Activated naive CD4-positive, alpha-beta T cell treated with anti-CD3 and anti-CD28 coated beads for 36 hours (primary cell): Measurements from ENCODE around the gene DCLK3. TPM values are rescaled to one million over a fixed set of nuclear protein-coding genes. Genes with fewer than 3 reads are reported as not detected.

Experiments used
- CTCF ChIA-PET: fragments of 350-600 bp; sonication (Branson Sonifier 250); formaldehyde crosslinking; loops from one replicate; lab custom pipeline; 2021; ENCODE audit warnings: antibody characterized with exemption; lab: Charles Lee
- DNase-seq: peaks from one replicate; pipeline ENCODE4 v3.0.0-alpha.2; 2020
- H3K27ac Mint-ChIP-seq: one replicate; pipeline ENCODE4 v1.8.0; 2021; ENCODE audit warnings: mild to moderate bottlenecking, mixed read lengths
- H3K27me3 Mint-ChIP-seq: one replicate; pipeline ENCODE4 v1.8.0; 2021; ENCODE audit warnings: low read depth, mixed read lengths
- H3K36me3 Mint-ChIP-seq: one replicate; pipeline ENCODE4 v1.8.0; 2021; ENCODE audit warnings: low read depth, mixed read lengths
- H3K4me1 Mint-ChIP-seq: one replicate; pipeline ENCODE4 v1.8.0; 2021; ENCODE audit warnings: low read depth, mixed read lengths
- H3K4me3 Mint-ChIP-seq: one replicate; pipeline ENCODE4 v1.8.0; 2021; ENCODE audit warnings: mild to moderate bottlenecking, moderate library complexity, mixed read lengths
- H3K9me3 Mint-ChIP-seq: one replicate; pipeline ENCODE4 v1.8.0; 2021; ENCODE audit warnings: mixed read lengths
- intact Hi-C: fragments of 100-400 bp; cut with micrococcal nuclease; formaldehyde crosslinking; loops from one replicate; pipeline ENCODE4 v1.15.1; 2023
- total RNA-seq, 2 experiments: library from RNA; stranded (reverse); gene quantifications; one replicate each; pipeline ENCODE4 v1.2.3, GENCODE V29; 2021

DCLK3 gene
- total RNA-seq, 2 experiments from 2014 or later = not detected

GRCh38 chr3:36792342-36792741, 28.0 kb upstream of the DCLK3 start:
- intact Hi-C loops = loop anchor here (1.0 kb wide), 2 partner anchors 77 to 166 kb away; no protein-coding TSS in a partner anchor
- DNase-seq = peak; percentile 30
- H3K36me3 Mint-ChIP-seq = no peaks in the 10 kb centered on the region
- no peaks in the 10 kb centered on the region for H3K9me3 Mint-ChIP-seq
- no peaks in the 10 kb centered on the region for H3K27me3 Mint-ChIP-seq
- no peak overlapping the region for H3K4me3 Mint-ChIP-seq
- no peaks in the 10 kb centered on the region for H3K4me1 Mint-ChIP-seq
- CTCF ChIA-PET = interaction anchor here (0.6 to 2.3 kb wide), 5 partner anchors 28 to 166 kb away, joined by 3 to 9 read pairs (median 4); no protein-coding TSS in a partner anchor
- no peak overlapping the region for H3K27ac Mint-ChIP-seq

- H3K27ac Mint-ChIP-seq = no peak overlapping the region
- H3K4me1 Mint-ChIP-seq = no peaks in the 10 kb centered on the region
- H3K9me3 Mint-ChIP-seq = no peaks in the 10 kb centered on the region
Observed at GRCh38 chr3:36790765-36791164, 26.4 kb upstream of the DCLK3 start.

GRCh38 chr3:36786921-36787890, 22.9 kb upstream of the DCLK3 start:
- no peaks in the 10 kb centered on the region for H3K36me3 Mint-ChIP-seq
- DNase-seq = no peak
- H3K9me3 Mint-ChIP-seq = no peaks in the 10 kb centered on the region
- no peak overlapping the region for H3K27ac Mint-ChIP-seq
- intact Hi-C loops = no loop called here
- H3K4me1 Mint-ChIP-seq = no peaks in the 10 kb centered on the region
- H3K27me3 Mint-ChIP-seq = peaks cover 2% of the 10 kb centered on the region
- H3K4me3 Mint-ChIP-seq = no peak overlapping the region
- CTCF ChIA-PET = no interaction called here

More at GRCh38 chr3:36790765-36791164, 26.4 kb upstream of the DCLK3 start:
- Mint-ChIP-seq H3K4me3 (no peak overlapping the region), H3K27me3 (no peaks in the 10 kb centered on the region), H3K36me3 (no peaks in the 10 kb centered on the region)
- no peak for DNase-seq
- CTCF ChIA-PET = interaction anchor here (2.3 kb wide), 1 partner anchor 76 kb away, joined by 9 read pairs; no protein-coding TSS in a partner anchor
- intact Hi-C loops = no loop called here

GRCh38 chr3:36784138-36784635, 19.8 kb upstream of the DCLK3 start:
- no peaks in the 10 kb centered on the region for H3K9me3 Mint-ChIP-seq
- H3K27me3 Mint-ChIP-seq = peaks cover 2% of the 10 kb centered on the region
- no peaks in the 10 kb centered on the region for H3K36me3 Mint-ChIP-seq
- intact Hi-C loops = no loop called here
- H3K27ac Mint-ChIP-seq = no peak overlapping the region
- H3K4me1 Mint-ChIP-seq = no peaks in the 10 kb centered on the region
- no peak for DNase-seq
- CTCF ChIA-PET = no interaction called here
- no peak overlapping the region for H3K4me3 Mint-ChIP-seq

- H3K4me3 Mint-ChIP-seq = no peak overlapping the region
- intact Hi-C loops = no loop called here
- no peak for DNase-seq
- CTCF ChIA-PET = no interaction called here
- no peaks in the 10 kb centered on the region for H3K36me3 Mint-ChIP-seq
- H3K27me3 Mint-ChIP-seq = no peaks in the 10 kb centered on the region
- H3K27ac Mint-ChIP-seq = no peak overlapping the region
- no peaks in the 10 kb centered on the region for H3K9me3 Mint-ChIP-seq
- H3K4me1 Mint-ChIP-seq = no peaks in the 10 kb centered on the region
Observed at GRCh38 chr3:36777424-36778218, 13.3 kb upstream of the DCLK3 start.

GRCh38 chr3:36776436-36776835, 12.1 kb upstream of the DCLK3 start:
- CTCF ChIA-PET = no interaction called here
- no peaks in the 10 kb centered on the region for H3K9me3 Mint-ChIP-seq
- no peak overlapping the region for H3K27ac Mint-ChIP-seq
- no peak overlapping the region for H3K4me3 Mint-ChIP-seq
- H3K4me1 Mint-ChIP-seq = no peaks in the 10 kb centered on the region
- intact Hi-C loops = no loop called here
- no peaks in the 10 kb centered on the region for H3K27me3 Mint-ChIP-seq
- DNase-seq = no peak
- no peaks in the 10 kb centered on the region for H3K36me3 Mint-ChIP-seq

- no peak overlapping the region for H3K4me3 Mint-ChIP-seq
- no peaks in the 10 kb centered on the region for H3K4me1 Mint-ChIP-seq
- H3K36me3 Mint-ChIP-seq = no peaks in the 10 kb centered on the region
- CTCF ChIA-PET = no interaction called here
- DNase-seq = no peak
- peaks cover under 1% of the 10 kb centered on the region for H3K27me3 Mint-ChIP-seq
- H3K27ac Mint-ChIP-seq = no peak overlapping the region
- no peaks in the 10 kb centered on the region for H3K9me3 Mint-ChIP-seq
- intact Hi-C loops = no loop called here
Observed at GRCh38 chr3:36774052-36774451, 9.7 kb upstream of the DCLK3 start.

GRCh38 chr3:36771931-36772330, 7.6 kb upstream of the DCLK3 start:
- no peak for DNase-seq
- intact Hi-C loops = no loop called here
- no peak overlapping the region for H3K4me3 Mint-ChIP-seq
- H3K9me3 Mint-ChIP-seq = no peaks in the 10 kb centered on the region
- CTCF ChIA-PET = interaction anchor here (0.6 kb wide), 1 partner anchor 489 kb away, joined by 4 read pairs; no protein-coding TSS in a partner anchor
- no peaks in the 10 kb centered on the region for H3K4me1 Mint-ChIP-seq
- no peaks in the 10 kb centered on the region for H3K36me3 Mint-ChIP-seq
- H3K27me3 Mint-ChIP-seq = peaks cover 8% of the 10 kb centered on the region
- no peak overlapping the region for H3K27ac Mint-ChIP-seq

- CTCF ChIA-PET = interaction anchor here (1.3 to 1.7 kb wide), 2 partner anchors 11 to 188 kb away, joined by 3 read pairs; no protein-coding TSS in a partner anchor
- Mint-ChIP-seq H3K4me3 (no peak overlapping the region), H3K27me3 (peaks cover 21% of the 10 kb centered on the region), H3K9me3 (no peaks in the 10 kb centered on the region), H3K36me3 (no peaks in the 10 kb centered on the region), H3K4me1 (no peaks in the 10 kb centered on the region), H3K27ac (no peak overlapping the region)
- DNase-seq = no peak
- intact Hi-C loops = no loop called here
Observed at GRCh38 chr3:36769926-36770325, 5.6 kb upstream of the DCLK3 start.

GRCh38 chr3:36765104-36765503, 751 bp upstream of the DCLK3 start:
- CTCF ChIA-PET = no interaction called here
- DNase-seq = no peak
- H3K4me3 Mint-ChIP-seq = peak overlapping the region; percentile 59

GRCh38 chr3:36764704-36765038, 318 bp upstream of the DCLK3 start:
- no peak for DNase-seq
- peaks cover 56% of the 10 kb centered on the region for H3K27me3 Mint-ChIP-seq
- CTCF ChIA-PET = no interaction called here
- H3K27ac Mint-ChIP-seq = no peak overlapping the region
- H3K9me3 Mint-ChIP-seq = no peaks in the 10 kb centered on the region
- no peaks in the 10 kb centered on the region for H3K36me3 Mint-ChIP-seq
- peak overlapping the region; percentile 59 for H3K4me3 Mint-ChIP-seq
- intact Hi-C loops = no loop called here
- peaks cover 7% of the 10 kb centered on the region for H3K4me1 Mint-ChIP-seq

More at GRCh38 chr3:36765104-36765503, 751 bp upstream of the DCLK3 start:
- H3K36me3 Mint-ChIP-seq = no peaks in the 10 kb centered on the region
- H3K27me3 Mint-ChIP-seq = peaks cover 55% of the 10 kb centered on the region
- H3K4me1 Mint-ChIP-seq = peaks cover 7% of the 10 kb centered on the region
- no peak overlapping the region for H3K27ac Mint-ChIP-seq
- H3K9me3 Mint-ChIP-seq = no peaks in the 10 kb centered on the region
- intact Hi-C loops = no loop called here
